HG03064 (cell line): Measurements from ENCODE around the gene GPR6.

Source experiments
- ATAC-seq: cut with Tn5 transposase; IDR thresholded peaks from one replicate; pipeline ENCODE4 v1.9.1; 2021; ENCODE audit warnings: low read depth; ENCODE audit not compliant: unreplicated experiment

Gene GPR6, protein sequence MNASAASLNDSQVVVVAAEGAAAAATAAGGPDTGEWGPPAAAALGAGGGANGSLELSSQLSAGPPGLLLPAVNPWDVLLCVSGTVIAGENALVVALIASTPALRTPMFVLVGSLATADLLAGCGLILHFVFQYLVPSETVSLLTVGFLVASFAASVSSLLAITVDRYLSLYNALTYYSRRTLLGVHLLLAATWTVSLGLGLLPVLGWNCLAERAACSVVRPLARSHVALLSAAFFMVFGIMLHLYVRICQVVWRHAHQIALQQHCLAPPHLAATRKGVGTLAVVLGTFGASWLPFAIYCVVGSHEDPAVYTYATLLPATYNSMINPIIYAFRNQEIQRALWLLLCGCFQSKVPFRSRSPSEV

DNA sequence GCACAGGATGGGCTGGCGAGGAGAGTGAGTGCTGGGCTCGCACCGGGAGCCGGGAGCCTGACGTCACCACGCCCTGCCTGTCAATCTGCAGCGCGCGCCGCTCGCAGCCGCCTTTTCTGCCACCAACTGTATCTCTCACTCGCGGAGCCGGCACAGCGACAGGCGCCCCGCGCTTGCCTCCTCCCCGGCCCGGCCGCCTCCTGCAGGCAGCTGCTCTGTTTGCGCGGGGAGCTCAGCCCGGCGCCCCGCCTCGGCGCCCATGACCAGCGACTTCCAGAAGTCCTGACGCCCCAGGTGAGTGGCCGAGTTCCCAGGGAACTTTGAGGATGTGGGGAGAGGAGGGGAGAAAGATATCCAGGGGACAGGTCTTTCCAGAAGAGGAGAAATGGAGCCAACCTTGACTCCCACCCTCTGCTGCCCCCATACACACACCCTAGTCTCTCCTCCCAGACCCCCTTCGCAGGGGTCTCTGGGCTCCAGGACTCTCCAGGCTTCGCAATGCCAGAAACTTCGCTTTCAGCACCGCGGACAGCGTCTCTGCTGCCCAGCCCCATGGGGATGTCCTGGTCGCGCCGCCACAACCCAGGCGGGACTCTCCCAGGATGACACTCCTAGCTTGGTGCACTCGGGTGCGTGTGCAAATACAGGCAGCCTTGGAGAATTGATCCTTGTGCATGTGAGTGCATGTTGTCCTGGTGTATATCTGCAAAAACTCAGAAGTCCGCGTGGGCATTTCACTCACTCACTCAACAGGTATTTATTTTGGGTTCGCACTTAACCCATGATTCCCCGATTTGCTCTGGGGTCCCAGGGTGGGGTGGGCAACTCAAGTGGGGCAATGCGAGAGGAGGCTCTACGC, at the start of gene GPR6:
GPR6 (plus strand) TSS at position 138 of the 859 bp plus-strand sequence. CDS start 802 bp downstream, outside the sequence.
- ATAC-seq = no peak

DNA sequence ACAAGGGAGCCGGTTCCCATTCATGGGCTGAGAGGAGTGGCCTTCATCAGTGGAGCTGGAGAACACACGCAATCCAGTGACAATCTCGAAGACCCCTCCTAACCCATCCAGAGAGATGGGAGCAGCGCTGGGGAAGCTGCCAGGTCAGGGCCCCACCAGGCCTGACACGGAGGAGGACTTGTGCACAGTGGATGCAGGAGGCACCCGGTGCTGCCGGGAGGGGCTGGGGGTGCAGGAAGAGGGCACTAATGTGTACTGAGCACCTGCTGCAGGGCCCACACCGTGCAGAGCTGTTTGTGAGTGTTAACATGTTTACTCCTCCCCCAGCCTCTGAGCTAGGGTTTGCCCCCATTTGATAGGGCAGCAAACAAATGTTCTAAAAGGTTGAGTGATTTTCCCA, 43.8 kb upstream of the GPR6 start:
- ATAC-seq = no peak

DNA sequence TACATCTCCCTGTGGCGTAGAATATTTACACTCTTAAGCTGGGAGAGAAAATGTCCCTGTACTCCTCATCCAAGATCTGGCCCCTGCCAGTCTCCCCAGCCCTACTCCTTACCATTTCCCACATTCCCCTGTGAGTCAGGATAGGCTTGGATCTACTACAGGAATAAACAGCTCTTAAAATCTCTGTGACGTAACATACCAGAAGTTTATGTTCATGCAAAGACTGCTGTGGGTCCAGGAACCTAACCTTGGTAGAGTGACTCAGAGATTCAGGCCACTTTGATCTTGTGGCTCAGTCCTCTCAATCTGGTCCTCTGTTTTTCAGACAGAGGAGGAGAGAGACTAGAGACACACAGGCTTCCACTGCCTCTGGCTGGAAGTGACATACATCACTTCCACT, 38.5 kb upstream of the GPR6 start:
- no peak for ATAC-seq

DNA sequence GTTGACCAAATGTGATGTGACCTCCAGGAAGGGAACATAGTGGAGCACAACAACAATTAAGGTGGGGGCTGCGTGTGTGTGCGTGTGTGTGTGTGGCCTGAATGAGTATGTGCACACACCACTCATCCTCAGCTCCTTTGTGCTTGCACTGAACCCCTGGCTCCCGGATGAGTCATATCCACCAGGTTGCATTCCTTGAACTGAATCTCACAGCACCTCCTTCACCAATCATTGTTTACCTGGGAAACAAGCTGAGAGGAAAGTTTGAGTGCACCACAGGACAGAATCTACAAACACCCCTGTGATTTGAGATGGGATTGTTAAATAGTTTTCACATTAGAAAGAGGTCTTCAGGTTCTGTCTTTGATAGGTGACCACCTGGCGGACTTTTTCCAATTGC, 33.7 kb upstream of the GPR6 start:
- ATAC-seq = no peak

DNA sequence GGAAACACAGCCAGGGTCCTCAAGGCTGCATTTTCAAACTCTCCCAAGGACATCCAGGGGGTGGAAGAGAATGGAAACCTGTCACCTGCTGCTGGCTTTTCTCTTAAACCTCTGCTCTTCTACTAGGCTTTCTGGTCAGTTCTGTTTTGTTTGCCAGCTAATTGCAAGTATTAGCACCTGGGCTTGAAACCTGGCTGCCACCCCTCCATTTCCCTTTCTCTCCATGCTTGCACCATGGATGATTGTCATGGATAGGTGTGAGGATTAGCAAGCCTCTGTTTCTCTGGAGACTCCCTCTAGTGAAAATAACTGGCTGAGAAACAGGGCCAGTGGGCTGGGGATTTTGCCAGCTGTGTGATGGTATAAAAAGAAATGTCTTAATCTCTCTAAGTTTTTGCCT, 33.0 kb upstream of the GPR6 start:
- ATAC-seq = no peak

DNA sequence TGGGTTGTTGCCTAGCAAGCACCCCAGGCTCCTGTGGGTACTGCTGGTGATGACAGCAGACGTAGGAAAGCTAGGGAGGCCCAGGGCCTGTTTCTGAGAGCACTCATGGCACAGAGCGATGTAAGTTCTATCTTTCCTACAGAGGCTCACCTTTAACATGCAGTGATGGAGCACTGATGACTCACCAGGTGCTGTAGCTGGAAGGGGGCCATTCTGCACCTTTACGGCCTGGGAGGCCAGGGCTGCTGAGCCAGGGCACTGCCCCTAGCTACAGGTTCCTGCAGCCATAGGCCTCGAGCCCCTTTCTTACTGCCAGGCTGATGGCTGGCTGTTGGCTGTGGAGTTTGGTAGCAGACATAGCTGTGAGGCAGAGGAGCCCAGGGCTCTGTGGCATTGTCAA, 31.1 kb upstream of the GPR6 start:
- ATAC-seq = no peak

DNA sequence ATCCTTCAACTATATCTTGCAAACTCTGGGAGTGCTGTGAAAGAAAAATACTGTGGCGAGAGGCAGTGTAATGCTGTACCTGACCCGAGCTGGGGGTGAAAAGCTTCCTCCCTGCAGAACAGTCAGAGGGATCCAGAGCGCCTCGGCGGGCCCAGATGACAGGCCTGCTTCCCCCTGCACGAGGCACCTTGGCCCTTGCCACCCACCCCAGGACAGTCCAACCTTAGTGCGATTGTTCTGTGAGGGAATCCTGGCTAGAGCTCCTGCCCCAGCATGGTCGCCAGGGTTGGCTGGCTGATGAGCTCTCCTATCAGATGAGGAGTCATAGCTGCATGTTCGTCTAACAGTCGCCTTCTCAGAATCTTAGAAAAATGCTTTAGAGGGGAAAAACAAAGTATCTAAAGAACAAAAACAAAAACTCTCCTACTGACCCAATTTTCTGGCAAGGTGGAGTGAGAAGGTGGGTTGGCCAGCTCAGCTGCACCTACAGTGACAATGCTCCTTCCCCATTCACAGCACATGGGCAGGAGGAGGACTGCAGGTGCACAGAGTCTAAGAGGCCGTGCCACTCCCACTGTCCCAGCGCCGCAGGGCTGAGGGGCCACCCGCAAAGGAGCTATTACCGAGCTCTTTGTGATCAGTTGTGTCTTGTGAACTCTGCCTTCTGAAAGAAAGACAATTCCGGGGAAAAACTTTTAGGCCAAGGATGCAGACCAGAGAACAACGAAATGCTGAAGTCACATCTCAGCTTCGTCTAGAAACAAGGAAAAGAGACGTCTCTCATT, 28.6 kb upstream of the GPR6 start:
- ATAC-seq = no peak

DNA sequence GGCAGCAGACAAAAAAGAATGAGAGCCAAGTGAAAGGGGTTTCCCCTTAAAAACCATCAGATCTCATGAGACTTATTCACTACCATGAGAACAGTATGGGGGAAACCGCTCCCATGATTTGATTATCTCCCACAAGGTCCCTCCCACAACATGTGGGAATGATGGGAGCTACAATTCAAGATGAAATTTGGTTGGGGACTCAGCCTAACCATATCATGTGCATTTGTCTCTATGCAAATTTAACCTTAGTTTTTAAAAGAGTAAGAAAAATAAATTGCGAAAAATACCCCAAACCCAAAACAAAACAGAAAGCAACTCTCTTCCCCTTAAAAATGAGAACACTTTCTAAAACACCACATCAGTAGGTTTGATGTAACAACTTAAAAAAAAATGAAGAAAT, 22.6 kb upstream of the GPR6 start:
- no peak for ATAC-seq

DNA sequence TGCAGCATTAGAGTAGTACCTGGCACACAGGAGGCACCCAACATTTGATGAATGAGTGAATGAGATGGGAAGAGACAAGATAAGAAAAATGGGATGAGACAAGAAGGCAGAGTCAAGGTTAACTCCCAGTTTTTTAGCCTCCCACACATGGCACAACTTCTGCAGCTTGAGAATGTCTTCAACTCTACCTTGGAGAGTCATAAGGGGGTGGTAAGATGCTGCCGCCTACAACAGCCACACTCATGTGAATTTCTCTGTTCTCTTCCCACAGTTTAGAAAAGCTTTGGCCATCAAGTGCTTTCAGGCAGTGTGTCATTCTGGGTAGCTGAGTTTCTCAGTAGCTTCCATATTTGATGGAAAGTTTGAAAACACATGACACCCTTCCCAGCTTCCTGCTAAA, 19.5 kb upstream of the GPR6 start:
- no peak for ATAC-seq

DNA sequence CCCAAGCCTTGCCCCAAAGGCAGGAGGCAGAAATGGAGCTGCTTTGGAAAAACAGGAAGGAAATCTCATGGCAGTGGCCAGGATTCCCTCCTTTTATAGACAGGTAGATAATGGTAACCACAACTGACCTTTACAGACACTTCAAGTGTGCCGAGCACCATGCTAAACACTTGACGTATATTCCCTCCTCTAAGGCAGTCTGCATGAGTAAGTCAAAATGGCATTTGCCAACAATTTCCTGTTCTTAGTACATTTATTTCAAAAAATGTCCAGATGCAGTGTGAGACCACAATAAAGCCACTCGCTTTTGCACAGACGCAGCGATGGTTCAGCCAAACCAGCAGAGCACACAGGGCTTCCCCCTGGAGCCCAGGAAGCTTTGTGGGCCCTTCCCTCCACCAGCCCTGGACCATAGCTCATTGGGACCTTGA, 16.5 kb upstream of the GPR6 start:
- no peak for ATAC-seq

DNA sequence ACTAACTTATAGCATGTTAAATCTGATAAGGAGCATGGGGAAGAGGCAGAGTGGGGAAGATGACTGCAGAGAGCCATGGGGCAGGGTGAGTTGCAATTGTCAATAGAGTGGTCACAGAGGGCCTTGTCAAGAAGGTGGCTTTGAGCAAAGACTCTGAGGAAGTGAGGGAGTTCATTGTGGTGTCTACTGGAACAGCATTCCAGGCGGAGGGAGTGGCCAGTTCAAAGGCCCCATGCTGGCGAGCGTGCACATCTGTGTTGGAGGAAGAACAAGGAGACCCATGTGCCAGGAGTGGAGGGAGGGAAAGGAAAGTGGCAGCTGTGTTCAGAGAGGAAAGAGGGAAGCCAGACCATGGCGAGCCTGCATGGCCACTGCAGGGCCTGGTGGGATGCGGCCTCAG, 15.8 kb upstream of the GPR6 start:
- no peak for ATAC-seq

DNA sequence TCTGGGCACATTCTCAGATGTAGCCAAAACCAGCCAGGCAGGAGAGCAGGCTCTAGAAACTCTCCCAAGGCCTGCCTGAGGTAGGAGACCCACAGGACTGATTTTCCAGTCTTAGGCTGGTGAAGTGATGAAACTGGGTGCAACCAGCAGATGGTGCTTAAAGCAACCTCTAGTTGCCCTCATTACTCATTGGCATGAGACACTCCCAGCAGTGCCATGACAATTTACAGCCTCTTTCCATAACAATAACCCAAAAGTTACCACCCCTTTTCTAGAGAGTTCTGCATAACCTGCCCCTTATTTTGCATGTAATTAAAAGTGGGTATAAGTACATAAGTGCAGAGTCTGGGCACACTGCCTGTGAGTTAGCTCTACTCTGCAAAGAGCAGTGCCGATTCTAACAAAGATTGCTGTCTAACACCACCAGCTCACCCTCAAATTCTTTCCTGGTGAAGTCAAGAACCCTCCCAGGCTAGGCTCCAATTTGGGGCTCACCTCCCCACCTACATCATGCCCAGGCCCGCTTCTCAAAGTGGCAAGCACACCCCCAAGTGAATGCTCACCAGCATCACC, 14.4 kb upstream of the GPR6 start:
- no peak for ATAC-seq

DNA sequence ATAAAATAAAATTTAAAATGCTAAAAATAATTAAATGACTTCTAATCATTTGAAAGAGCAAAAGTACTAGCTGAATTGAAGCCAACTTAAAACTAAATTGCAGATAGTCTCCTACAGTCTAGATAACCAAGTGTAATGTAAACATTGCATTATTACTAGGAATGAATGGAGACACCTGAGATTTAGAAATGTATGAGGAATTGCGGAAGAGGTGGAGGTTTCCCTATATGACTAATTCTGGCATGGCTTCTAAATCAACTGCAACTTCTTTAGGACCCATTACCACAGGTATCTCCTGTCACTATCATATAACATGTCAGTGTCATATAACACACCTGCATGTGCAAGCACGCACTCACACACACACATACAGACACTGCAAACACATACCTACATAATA, 13.2 kb upstream of the GPR6 start:
- no peak for ATAC-seq

DNA sequence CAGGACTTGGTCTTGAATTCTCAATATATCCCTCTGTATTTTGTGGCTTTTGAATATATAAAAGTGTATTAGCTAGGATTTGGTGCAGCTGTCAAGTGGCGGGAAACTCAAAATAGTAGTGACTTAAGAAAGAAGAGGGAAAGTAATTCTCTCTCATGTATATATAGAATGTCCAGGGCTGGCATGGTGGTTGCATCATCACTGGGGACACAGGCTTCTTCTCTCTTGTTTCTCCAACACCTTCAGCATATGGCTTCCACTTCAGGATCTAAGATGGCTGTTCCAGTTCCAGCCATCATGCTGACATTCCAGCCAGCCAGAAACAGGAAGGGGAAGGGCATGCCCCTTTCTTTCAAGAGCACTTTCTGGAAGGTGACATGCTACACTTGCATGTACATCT, 11.8 kb upstream of the GPR6 start:
- no peak for ATAC-seq

DNA sequence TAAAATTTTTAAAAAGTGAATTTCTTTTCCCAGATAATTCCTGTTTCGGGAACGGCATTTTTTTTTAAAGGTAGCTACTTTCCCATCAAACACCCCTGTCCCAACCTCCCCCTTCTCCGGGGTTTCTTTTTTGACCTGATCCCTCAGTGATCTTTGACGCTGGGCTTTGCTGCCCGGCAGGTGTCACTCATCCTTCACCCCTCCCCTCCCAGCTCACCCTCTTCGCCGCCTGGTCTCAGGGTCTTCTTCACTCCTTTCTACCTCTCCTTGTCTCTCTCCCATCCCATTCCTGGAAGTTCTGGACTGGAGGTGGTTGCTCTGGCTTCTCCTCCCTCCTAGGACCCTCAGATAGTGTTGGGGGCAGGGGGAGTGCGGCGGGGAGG, 329 bp upstream of the GPR6 start:
- no peak for ATAC-seq

DNA sequence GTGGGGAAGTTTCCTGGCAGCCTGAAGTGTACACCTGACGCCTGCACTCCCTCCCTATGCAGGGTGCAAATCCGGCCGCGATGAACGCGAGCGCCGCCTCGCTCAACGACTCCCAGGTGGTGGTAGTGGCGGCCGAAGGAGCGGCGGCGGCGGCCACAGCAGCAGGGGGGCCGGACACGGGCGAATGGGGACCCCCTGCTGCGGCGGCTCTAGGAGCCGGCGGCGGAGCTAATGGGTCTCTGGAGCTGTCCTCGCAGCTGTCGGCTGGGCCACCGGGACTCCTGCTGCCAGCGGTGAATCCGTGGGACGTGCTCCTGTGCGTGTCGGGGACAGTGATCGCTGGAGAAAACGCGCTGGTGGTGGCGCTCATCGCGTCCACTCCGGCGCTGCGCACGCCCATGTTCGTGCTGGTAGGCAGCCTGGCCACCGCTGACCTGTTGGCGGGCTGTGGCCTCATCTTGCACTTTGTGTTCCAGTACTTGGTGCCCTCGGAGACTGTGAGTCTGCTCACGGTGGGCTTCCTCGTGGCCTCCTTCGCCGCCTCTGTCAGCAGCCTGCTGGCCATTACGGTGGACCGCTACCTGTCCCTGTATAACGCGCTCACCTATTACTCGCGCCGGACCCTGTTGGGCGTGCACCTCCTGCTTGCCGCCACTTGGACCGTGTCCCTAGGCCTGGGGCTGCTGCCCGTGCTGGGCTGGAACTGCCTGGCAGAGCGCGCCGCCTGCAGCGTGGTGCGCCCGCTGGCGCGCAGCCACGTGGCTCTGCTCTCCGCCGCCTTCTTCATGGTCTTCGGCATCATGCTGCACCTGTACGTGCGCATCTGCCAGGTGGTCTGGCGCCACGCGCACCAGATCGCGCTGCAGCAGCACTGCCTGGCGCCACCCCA, 1.2 kb downstream of the GPR6 start:
- no peak for ATAC-seq

DNA sequence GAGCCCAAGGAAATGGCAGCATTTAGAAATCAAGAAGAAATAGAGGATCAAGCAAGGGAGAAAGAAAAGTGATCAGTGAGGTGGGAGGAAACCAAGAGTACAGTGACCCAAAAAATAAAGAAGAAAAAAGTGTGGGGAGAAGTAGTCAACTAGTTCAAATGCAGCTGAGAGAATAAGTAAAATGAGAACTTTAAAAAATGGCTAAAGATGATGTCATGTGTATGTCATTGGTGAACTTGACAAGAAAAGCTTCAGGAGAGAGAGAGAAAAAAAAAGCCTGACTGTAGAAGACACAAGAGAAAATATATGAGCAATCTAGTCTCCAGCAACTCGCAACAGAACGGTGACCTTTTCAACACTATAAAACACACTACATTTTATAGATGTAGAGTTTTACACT, 6.3 kb downstream of the GPR6 start:
- ATAC-seq = no peak

DNA sequence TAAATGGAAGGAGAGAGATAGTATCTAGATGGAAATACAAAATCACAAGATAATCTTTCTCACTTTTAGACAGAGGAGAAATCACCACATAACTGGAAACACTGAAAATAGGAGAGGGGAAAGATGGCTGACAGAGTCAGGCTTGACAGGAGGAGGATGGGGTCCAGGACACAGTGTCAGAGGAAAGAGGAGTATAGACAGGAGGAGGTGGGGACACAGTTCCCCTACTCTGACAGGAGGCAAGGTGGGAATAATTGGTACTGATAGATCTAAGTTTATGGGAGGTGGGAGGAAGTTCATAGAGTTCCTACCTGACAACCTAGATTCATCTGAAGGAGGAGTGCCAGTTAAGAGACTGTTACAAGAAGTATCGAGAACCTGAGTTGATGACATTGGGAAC, 9.1 kb downstream of the GPR6 start:
- ATAC-seq = no peak

DNA sequence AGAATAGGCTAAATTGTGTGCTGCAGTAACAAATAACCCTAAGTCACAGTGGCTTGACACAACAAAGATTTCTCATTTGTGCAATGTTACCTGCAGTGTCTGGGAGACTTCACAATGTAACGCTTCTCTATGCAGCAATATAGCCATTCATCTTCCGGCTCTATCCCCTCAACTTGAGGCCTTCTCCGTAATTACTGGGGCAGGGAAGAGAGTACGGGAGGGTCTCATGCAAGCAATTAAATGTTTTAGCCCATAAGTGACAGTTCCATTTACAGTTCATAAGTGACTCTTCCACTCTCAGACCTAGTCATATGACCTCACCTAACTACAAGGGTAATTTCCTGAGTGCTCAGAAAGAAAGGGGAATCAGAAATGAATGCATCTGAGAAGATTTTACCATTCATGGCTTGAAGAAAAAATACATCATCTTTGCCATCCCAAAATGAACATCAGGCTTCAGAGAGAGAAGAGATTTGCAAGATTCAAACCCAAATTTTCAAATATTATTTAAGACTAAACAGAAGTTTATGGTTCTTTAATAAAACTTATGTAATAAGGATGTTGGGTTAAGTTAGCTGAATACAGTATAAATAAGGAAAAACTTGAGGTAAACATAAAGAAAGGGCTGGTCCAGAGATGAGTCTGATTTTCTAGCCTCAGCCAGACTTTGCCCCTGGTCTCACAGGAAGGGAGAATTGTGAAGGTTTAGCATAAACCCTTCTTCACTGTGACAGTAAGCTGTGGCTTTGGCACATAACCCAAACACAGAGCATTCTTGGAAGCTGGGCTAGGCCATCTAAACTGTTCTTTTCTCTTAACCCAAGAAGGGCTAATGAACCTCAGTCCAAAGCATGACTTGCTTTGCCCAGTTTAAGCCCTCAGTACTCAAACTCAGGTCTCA, 13.3 kb downstream of the GPR6 start:
- no peak for ATAC-seq
